HG02763 (cell line): ENCODE results near the gene SUGCT.

ENCODE experiments used
- ATAC-seq: cut with Tn5 transposase; IDR thresholded peaks from one replicate; pipeline ENCODE4 v1.9.1; 2021; ENCODE audit warnings: mild to moderate bottlenecking, moderate library complexity; ENCODE audit not compliant: unreplicated experiment

Gene SUGCT

DNA sequence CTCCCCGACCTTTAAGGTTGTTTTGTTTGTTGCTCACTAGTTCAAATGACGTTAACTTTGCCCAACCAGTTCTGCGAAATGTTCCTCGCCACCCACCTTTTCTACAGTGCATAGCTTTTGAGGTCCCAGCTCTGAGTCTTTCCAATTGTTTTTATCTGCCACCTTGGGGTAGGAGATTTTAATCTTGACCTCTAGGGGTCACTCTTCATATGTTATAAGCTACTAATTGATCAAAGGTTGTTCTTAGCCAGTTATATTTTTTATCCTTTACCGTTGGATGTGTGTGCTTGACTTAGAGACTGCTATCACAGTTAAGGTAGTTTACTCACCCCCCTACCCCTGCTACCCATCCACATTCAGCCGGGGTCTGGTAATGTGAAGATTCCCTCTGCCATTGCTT lies 372.4 kb downstream of the SUGCT start:
- no peak for ATAC-seq

- no peak for ATAC-seq
Measured at GRCh38 chr7:40509287-40509996, 374.6 kb downstream of the SUGCT start.

DNA sequence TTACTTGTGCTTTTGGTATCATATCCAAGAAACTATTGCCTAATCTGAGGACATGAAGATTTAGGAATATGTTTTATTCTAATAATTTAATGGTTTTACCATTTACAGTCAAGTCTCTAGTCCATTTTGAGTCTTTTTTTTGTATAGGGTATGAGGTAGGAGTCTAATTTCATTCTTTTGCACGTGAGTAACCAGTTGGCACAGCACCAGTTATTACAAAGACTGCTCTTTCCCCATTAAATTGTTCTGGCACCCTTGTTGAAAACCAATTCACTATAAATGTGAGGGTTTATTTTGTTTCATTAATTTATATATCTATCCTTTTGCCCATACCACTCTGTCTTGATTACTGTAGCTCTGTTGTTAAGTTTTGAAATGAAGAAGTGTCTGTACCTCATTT lies 381.6 kb downstream of the SUGCT start:
- no peak for ATAC-seq

DNA sequence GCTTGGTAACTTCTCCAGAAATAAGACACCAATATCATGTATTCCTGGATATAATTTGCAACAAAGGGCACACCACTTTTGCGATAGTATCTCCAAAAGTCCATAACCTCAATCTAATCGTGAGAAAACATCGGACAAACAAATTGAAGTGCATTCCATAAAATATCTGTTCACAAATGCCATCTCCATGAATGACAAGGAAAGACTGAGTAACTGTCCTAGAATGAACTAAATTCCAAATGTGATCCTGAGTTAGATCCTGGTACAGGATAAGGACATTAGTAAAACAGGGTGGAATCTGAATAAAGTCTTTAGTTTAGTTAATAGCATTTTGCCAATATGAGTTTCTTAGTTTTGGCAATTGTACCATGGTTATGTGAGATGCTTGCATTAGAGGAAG lies 384.2 kb downstream of the SUGCT start:
- no peak for ATAC-seq

- no peak for ATAC-seq
Measured at GRCh38 chr7:40520986-40521738, 386.4 kb downstream of the SUGCT start.

GRCh38 chr7:40525764-40526163 lies 391.0 kb downstream of the SUGCT start:
- no peak for ATAC-seq

- ATAC-seq: no peak
Measured at GRCh38 chr7:40526951-40527715, 392.3 kb downstream of the SUGCT start.

- ATAC-seq: no peak
Measured at GRCh38 chr7:40527723-40528122, 392.9 kb downstream of the SUGCT start.

- ATAC-seq: no peak
Measured at GRCh38 chr7:40530292-40530691, 395.5 kb downstream of the SUGCT start.

DNA sequence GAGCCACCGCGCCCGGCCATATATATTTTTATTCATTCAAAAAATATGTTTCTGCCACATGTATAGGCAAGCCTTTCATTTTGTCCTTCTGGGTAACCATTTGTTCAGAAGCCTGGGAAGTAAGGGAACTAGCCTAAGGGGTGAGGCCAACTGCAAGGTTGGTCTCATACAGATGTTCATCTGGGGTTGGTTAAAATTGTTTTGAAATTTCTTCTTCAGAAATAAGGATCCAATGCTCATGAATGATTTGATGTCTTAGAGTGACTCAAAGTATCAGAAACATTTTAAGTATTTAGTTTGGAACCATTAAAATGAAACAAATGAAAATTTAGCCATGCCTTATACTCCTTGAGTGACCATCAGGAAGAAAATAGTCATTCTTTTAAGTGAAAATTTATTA lies 397.2 kb downstream of the SUGCT start:
- no peak for ATAC-seq

DNA sequence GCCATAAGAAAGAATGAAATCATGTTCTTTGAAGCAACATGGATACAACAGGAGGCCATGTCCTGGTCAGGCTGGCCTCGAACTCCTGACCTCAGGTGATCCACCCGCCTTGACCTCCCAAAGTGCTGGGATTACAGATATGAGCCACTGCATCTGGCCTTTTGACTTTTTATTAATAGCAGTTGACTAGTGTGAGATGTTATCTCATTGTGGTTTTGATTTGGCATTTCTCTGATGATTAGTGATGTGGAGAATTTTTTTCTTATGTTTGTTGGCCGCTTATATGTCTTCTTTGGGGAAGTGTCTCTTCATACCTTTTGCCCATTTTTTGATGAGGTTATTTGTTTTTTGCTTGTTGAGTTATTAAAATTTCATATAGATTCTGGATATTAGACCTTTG lies 400.9 kb downstream of the SUGCT start:
- no peak for ATAC-seq

DNA sequence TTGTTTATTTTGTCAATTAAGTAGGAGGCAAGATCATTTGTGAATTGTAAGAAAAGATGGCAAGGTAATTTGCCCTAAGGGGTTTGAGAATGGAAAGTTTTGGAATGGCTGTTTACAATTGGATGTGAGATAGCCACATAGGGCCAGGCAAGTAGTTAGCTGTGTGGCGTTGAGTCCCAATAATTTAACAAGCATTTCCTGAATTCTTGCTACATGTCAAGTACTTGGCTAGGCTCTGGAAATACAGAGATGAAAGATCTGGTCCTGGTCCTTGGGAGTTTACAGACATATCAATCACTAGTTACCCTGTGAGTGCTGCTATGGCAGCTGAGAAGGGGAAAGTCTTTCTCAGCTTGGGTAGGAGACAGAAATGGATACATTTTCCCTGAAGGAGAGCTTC lies 401.6 kb downstream of the SUGCT start:
- ATAC-seq: no peak

- no peak for ATAC-seq
Measured at GRCh38 chr7:40538281-40538680, 403.5 kb downstream of the SUGCT start.

GRCh38 chr7:40541336-40541735 lies 406.5 kb downstream of the SUGCT start:
- ATAC-seq: no peak

DNA sequence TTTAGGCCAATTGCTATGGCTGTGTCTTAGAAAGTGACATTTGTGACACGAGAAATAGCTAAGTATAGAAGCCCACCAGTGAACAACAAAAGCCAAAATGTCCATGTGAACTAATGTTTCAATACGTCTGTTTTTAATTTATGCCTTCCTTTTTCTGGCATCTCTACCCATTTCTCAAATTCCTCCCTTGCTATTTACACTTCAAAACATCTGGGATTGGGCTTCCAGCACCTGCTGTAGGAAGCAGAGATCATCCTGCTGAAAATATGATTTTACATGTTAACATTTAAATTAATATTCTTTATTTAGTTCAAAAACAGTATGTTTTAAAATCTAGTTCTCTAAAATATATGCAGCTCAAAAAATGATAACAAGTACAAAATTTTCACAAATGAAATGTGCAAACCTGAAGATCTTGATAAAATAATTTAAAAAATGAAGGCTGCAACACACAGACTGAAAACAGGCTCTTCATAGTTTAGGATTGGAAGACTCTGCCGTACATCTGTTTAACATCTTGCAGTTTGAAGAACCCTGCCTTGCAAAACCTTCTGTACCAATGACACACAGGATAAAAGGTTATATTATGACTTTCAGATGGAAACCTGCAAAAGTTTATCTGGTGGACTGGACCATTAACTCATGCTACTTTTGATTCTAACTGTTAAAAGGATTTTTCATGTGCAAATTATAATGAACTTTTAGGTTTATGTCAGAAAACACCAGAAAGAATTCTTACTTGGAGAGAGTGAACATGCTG lies 408.4 kb downstream of the SUGCT start:
- ATAC-seq: no peak

DNA sequence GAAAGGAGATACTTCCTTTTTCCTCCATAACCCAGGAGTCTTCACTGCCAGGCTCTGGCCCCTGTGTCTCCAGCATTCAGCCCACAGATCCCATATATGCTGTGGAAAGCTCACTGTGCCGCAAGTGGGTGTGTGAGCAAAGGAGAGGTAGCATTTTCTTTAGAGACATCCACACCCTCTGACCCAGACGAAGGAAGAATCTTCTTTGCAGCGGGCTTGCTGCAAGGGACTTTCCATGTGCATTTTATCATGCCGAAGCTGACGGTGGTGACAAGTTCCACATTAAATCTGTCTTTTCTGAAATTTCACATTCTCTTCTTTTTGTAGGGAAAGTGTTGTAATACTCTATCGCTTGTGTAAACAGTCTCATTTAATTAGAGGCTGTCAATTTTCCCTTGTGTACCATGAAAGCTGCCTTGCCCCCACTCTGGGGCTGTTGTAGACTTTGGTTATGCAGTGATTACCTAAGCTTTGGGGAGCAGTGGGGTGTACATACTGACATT lies 409.5 kb downstream of the SUGCT start:
- no peak for ATAC-seq

DNA sequence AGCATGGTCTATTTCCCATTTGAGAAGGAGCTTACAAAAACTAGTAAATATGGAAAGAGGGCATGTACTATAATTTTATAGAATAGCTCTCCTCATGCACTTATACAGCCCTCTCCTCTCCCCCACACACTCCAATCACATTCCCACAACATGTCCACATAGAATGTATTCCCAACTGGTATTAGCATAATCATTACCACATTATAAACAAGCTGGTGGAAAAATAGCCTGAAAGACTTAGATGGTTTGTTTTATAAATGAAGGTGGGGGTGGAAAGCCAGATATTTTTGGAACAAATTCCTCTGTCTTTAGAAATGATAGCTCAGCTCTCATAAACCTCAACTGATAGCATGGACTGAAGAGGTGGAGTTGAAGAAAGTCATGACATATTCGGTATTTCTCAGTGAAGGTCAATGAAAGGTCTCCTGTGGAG lies 410.1 kb downstream of the SUGCT start:
- no peak for ATAC-seq

DNA sequence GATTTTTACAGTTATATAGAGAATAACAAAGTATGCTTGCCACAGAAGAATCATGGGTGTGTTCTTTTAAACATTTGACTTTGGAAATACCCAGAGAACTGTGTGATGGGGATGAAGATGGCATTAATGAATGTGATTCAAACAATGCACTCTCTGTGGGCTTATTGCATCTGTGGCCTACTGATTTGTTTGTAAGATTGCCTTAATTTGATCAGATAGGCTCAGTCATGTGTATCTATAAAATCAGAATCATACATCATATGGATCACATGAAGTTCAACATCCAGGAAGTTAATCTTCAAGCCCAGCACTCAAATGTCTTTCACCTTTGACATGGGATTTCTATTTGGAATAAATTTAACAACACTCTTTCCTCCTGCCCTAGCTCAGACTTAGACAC lies 410.9 kb downstream of the SUGCT start:
- no peak for ATAC-seq

DNA sequence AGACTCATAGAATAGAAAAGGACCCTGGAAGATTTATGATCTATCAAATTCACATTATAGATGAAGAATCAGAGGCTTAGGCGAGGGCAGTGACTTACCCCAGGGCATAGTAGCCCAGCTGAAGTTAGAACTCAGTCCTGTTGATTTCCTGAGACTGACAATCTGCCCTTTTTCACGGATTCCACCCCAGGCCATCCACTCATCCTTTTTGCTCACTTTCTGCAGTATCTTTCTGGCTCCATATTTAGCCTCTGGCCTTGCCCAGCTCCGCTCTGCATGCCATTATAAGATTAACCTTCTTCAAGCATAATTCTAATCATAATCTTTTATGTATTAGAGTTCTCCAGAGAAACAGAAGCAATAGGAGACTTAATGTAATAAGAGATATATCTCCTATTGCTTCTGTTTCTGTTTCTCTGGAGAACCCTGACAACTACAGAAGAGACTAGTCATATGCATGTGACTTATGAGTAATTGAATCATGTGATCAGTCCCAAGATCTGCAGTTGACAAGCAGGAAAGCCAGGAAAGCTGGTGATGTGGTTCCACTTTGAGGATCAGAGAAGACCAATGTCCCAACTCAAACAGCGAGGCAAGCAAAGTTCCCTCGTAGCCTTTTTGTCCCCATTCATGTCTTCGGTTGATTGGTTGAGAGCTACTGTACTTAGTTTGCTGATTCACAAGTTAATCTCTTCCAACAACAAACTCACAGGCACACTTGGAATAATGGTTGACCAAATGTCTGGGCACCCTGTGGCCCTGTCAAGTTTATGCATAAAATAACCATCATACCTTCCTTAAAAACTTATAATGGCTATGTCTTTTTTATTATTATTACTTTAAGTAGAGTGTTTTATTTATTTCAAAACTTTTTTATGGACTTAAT lies 412.1 kb downstream of the SUGCT start:
- ATAC-seq: no peak
